Neural cell (in vitro differentiated cells): ENCODE data around the gene MXRA8.

ENCODE experiments used
- TAF1 ChIP-seq: IDR thresholded peaks from 2 replicates; pipeline ENCODE4 v1.6.1; 2012; ENCODE audit warnings: low read depth
- TF ChIP-seq, protein P1 (sequence below): fragments of 450-650 bp; IDR thresholded peaks from 2 replicates; pipeline ENCODE4 v1.5.1; 2014; ENCODE audit warnings: antibody characterized with exemption, mild to moderate bottlenecking, moderate library complexity; ENCODE audit not compliant: poor library complexity, severe bottlenecking

DNA sequence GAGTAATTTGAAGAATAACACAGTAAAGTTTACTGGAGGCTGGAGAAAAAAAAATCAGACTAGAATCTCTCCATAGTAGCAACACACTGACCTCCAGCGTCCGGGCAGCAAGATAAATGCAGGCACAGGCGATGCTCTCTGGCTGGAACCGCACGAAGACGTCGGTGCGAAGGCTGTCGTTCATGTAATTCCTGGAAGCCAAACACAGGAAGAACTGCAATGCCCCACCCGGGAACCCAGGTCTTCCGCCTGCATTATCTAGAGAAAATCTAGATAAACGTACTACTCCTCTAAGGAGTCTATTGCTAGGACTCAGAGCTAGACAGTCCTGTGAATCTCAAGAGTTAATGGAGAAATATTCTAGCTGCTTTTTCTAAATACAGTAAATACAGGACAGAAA is 32.3 kb upstream of the MXRA8 start:
- TF ChIP-seq TAF1, result no peak
- TF ChIP-seq, protein P1, sequence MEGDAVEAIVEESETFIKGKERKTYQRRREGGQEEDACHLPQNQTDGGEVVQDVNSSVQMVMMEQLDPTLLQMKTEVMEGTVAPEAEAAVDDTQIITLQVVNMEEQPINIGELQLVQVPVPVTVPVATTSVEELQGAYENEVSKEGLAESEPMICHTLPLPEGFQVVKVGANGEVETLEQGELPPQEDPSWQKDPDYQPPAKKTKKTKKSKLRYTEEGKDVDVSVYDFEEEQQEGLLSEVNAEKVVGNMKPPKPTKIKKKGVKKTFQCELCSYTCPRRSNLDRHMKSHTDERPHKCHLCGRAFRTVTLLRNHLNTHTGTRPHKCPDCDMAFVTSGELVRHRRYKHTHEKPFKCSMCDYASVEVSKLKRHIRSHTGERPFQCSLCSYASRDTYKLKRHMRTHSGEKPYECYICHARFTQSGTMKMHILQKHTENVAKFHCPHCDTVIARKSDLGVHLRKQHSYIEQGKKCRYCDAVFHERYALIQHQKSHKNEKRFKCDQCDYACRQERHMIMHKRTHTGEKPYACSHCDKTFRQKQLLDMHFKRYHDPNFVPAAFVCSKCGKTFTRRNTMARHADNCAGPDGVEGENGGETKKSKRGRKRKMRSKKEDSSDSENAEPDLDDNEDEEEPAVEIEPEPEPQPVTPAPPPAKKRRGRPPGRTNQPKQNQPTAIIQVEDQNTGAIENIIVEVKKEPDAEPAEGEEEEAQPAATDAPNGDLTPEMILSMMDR, result no peak
